RPMI8226 (cell line): Measurements from ENCODE around the gene CFAP46.
"Not testable (repeated sequence)": the region's sequence is repeated elsewhere in the genome, so short reads cannot be mapped to it uniquely, and the experiment has no call there.

Experiments used
- DNase-seq: peaks from one replicate; pipeline ENCODE4 v3.0.0-alpha.2; 2015

The CFAP46 gene

GRCh38 chr10:132803416-132804210, 138.8 kb downstream of the CFAP46 start:
- no peak for DNase-seq

- no peak for DNase-seq
These were observed 139.6 kb downstream of the CFAP46 start for GRCh38 chr10:132802694-132803320.

GRCh38 chr10:132802048-132802447, 140.3 kb downstream of the CFAP46 start:
- no peak for DNase-seq

- no peak for DNase-seq
These were observed 142.5 kb downstream of the CFAP46 start for GRCh38 chr10:132799865-132800264.

- DNase-seq, result no peak
These were observed 143.5 kb downstream of the CFAP46 start for GRCh38 chr10:132798876-132799275.

- DNase-seq, result no peak
These were observed 144.0 kb downstream of the CFAP46 start for GRCh38 chr10:132798403-132798802.

- DNase-seq, result not testable (repeated sequence)
These were observed 144.4 kb downstream of the CFAP46 start for GRCh38 chr10:132797986-132798385.

- no peak for DNase-seq
These were observed 145.5 kb downstream of the CFAP46 start for GRCh38 chr10:132796846-132797245.

- DNase-seq, result peak; percentile 33
These were observed 148.2 kb downstream of the CFAP46 start for GRCh38 chr10:132793871-132794849.

GRCh38 chr10:132793213-132793612, 149.2 kb downstream of the CFAP46 start:
- peak; percentile 8 for DNase-seq

GRCh38 chr10:132792796-132793195, 149.6 kb downstream of the CFAP46 start:
- no peak for DNase-seq

- not testable (repeated sequence) for DNase-seq
These were observed 150.3 kb downstream of the CFAP46 start for GRCh38 chr10:132792099-132792498.

GRCh38 chr10:132790934-132791829, 151.2 kb downstream of the CFAP46 start:
- no peak for DNase-seq

- no peak for DNase-seq
These were observed 151.9 kb downstream of the CFAP46 start for GRCh38 chr10:132790470-132790869.

GRCh38 chr10:132789659-132790148, 152.7 kb downstream of the CFAP46 start:
- no peak for DNase-seq

- DNase-seq, result no peak
These were observed 153.5 kb downstream of the CFAP46 start for GRCh38 chr10:132788831-132789219.

- no peak for DNase-seq
These were observed 154.1 kb downstream of the CFAP46 start for GRCh38 chr10:132788180-132788830.

GRCh38 chr10:132787495-132788179, 154.7 kb downstream of the CFAP46 start:
- DNase-seq, result no peak

GRCh38 chr10:132786884-132787494, 155.4 kb downstream of the CFAP46 start:
- no peak for DNase-seq

GRCh38 chr10:132786476-132786883, 155.9 kb downstream of the CFAP46 start:
- no peak for DNase-seq
